Measurements from ENCODE around the gene CYP2W1. TPM values are rescaled to one million over a fixed set of nuclear protein-coding genes. Genes with fewer than 3 reads are reported as not detected.

Gene CYP2W1
- total RNA-seq, 1 experiment from 2014 or later: not detected

DNA sequence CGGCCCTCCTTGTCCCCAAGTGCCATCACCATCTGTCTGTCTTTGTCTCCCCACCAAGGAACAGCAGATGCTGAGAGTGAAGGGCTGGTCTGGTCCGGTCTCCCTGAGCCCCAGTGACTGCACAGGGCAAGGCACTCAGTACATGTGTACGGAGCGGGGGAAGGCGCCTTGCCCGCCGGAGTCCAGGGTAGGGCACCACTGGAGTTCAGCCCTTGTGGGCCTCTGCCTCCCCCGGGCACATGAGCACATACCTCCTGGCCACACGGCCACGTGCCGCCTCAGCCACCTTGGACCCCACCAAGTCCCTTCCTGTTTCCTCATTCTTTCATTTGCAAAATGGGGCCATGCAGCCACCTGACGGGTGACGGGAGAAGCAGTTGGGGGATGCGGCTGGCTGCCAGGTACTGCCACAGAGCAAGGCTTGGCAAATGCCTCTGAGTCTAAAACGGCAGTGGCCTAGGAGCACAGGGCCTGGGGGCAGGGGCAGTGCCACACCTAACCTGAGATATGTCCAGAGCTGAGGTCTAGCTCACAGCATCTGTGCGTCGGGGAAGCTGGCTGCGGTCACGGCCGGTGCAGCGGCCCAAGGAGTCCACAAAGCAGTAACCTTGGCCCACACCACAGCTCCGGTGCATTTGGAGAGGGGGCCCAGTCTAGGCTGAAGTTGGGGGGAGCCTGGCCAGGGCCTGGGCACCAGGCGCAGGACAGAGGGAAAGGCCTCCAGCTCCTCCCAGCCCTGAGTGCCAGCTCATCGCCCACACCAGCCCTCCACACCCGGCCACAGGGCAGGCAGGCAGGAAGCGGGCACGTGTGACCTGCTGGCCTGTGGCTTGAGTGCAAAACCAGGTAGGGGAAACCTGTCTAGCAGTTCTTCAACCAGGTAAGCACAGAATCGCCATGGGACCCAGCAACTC is 33.7 kb upstream of the CYP2W1 start:
- TF ChIP-seq EZH2 (IDR thresholded peaks at IDR 0.05; ENCODE audit: low read length, unreplicated experiment): no peak
- TF ChIP-seq, protein P1, sequence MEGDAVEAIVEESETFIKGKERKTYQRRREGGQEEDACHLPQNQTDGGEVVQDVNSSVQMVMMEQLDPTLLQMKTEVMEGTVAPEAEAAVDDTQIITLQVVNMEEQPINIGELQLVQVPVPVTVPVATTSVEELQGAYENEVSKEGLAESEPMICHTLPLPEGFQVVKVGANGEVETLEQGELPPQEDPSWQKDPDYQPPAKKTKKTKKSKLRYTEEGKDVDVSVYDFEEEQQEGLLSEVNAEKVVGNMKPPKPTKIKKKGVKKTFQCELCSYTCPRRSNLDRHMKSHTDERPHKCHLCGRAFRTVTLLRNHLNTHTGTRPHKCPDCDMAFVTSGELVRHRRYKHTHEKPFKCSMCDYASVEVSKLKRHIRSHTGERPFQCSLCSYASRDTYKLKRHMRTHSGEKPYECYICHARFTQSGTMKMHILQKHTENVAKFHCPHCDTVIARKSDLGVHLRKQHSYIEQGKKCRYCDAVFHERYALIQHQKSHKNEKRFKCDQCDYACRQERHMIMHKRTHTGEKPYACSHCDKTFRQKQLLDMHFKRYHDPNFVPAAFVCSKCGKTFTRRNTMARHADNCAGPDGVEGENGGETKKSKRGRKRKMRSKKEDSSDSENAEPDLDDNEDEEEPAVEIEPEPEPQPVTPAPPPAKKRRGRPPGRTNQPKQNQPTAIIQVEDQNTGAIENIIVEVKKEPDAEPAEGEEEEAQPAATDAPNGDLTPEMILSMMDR (conservative IDR thresholded peaks at IDR 0.05; ENCODE audit: low read depth, low read length): no peak
- TF ChIP-seq EZH2phosphoT487 (IDR thresholded peaks at IDR 0.05; ENCODE audit: borderline replicate concordance, low read length): no peak
- no peak overlapping the region for H3K4me3 ChIP-seq (ENCODE audit: low read length)
- H3K27ac ChIP-seq (ENCODE audit: low read length): peak overlapping the region; percentile 51
- H2AFZ ChIP-seq (ENCODE audit: low read length): no peak overlapping the region
- H3K4me1 ChIP-seq (ENCODE audit: insufficient read depth, low read length): peaks cover 36% of the 10 kb centered on the region
- H3K27me3 ChIP-seq (ENCODE audit: low read length): no peaks in the 10 kb centered on the region
- H3K9me2 ChIP-seq (replicated peaks; ENCODE audit: low read length): no peaks in the 10 kb centered on the region
- DNase-seq (peak; percentile 71), ATAC-seq (peak; percentile 37)
- H3K36me3 ChIP-seq (ENCODE audit: low read depth, low read length): no peaks in the 10 kb centered on the region
- BruUV-seq (replicated peaks): no TSS peak
- peak overlapping the region; percentile 54 for H3K4me2 ChIP-seq (ENCODE audit: low read length)
- 0 out of 2 replicates have a peak overlapping the region, but pooled peaks have one; percentile 9 for H3K9ac ChIP-seq (ENCODE audit: low read length)
- no peaks in the 10 kb centered on the region for H4K20me1 ChIP-seq (ENCODE audit: low read length)
- intact Hi-C loops (cut with micrococcal nuclease): loop anchor here (1.0 kb wide), 1 partner anchor 35 kb away; no protein-coding TSS in a partner anchor
- H3F3A ChIP-seq (ENCODE audit: low read length, unreplicated experiment): no peaks in the 10 kb centered on the region
- peaks cover 12% of the 10 kb centered on the region; the same call in 1 of the 2 replicates for H3K79me2 ChIP-seq (ENCODE audit: low read length)
- no peaks in the 10 kb centered on the region for H3K9me3 ChIP-seq (ENCODE audit: low read length)
- ChIA-PET CTCF (interaction anchor here (0.6 kb wide), 1 partner anchor 25 kb away, joined by 3 read pairs; no protein-coding TSS in a partner anchor), POLR2A (ENCODE audit: unreplicated experiment) (interaction anchor here (0.6 kb wide), 1 partner anchor 28 kb away, joined by 3 read pairs; no protein-coding TSS in a partner anchor)

DNA sequence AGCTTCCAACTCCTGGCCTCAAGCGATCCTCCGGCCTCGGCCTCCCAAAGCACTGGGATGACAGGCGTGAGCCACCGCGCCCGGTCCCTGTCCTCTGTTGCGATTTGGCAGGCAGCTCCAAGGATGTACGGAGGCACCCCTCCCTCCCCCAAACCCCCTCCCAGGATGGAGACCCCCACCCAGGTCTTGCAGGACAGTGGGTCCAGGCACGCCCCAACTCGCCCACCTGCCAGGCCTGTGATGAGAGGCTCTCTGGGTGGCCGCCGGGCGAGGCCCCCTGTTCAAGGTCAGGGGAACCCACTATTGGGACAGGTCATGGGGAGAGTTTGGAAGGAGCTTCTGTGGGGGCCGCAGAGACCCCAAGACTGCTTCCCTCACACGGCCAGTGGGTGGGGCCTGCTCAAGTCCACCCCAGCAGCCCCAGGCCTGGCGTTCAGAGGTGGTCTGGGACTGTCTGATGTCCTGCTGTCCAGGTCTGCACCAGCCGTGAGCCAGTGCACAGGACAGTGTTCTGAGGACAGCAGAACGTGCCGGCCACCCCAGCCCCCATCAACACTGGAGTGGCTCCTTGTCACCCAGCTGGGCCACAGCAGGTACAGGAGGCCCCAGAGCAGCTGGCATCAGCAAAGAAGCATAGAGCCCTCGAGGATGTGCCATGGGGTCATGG is 31.0 kb upstream of the CYP2W1 start:
- BruUV-seq (replicated peaks): no TSS peak
- H3K9me2 ChIP-seq (replicated peaks; ENCODE audit: low read length): no peaks in the 10 kb centered on the region
- H3K27me3 ChIP-seq (ENCODE audit: low read length): no peaks in the 10 kb centered on the region
- peaks cover 20% of the 10 kb centered on the region for H3K4me1 ChIP-seq (ENCODE audit: insufficient read depth, low read length)
- H3K36me3 ChIP-seq (ENCODE audit: low read depth, low read length): no peaks in the 10 kb centered on the region
- ChIA-PET POLR2A (ENCODE audit: unreplicated experiment) (no interaction called here), CTCF (no interaction called here)
- no peak for ATAC-seq
- no peak overlapping the region for H3K4me2 ChIP-seq (ENCODE audit: low read length)
- intact Hi-C loops (cut with micrococcal nuclease): no loop called here
- H3K27ac ChIP-seq (ENCODE audit: low read length): no peak overlapping the region
- H4K20me1 ChIP-seq (ENCODE audit: low read length): no peaks in the 10 kb centered on the region
- H2AFZ ChIP-seq (ENCODE audit: low read length): no peak overlapping the region
- H3K9ac ChIP-seq (ENCODE audit: low read length): no peak overlapping the region
- H3F3A ChIP-seq (ENCODE audit: low read length, unreplicated experiment): no peaks in the 10 kb centered on the region
- no peak for DNase-seq
- peaks cover 12% of the 10 kb centered on the region; the same call in 1 of the 2 replicates for H3K79me2 ChIP-seq (ENCODE audit: low read length)
- TF ChIP-seq EZH2 (IDR thresholded peaks at IDR 0.05; ENCODE audit: low read length, unreplicated experiment) (no peak), EZH2phosphoT487 (IDR thresholded peaks at IDR 0.05; ENCODE audit: borderline replicate concordance, low read length) (no peak)
- TF ChIP-seq, protein P1 (conservative IDR thresholded peaks at IDR 0.05; ENCODE audit: low read depth, low read length): no peak
- no peak overlapping the region for H3K4me3 ChIP-seq (ENCODE audit: low read length)
- no peaks in the 10 kb centered on the region for H3K9me3 ChIP-seq (ENCODE audit: low read length)

Measured in PC-3 (cell line).